ENCODE measurements around the gene PSMA6.
"Not testable (repeated sequence)": the region's sequence is repeated elsewhere in the genome, so short reads cannot be mapped to it uniquely, and the experiment has no call there.

PSMA6 gene

DNA sequence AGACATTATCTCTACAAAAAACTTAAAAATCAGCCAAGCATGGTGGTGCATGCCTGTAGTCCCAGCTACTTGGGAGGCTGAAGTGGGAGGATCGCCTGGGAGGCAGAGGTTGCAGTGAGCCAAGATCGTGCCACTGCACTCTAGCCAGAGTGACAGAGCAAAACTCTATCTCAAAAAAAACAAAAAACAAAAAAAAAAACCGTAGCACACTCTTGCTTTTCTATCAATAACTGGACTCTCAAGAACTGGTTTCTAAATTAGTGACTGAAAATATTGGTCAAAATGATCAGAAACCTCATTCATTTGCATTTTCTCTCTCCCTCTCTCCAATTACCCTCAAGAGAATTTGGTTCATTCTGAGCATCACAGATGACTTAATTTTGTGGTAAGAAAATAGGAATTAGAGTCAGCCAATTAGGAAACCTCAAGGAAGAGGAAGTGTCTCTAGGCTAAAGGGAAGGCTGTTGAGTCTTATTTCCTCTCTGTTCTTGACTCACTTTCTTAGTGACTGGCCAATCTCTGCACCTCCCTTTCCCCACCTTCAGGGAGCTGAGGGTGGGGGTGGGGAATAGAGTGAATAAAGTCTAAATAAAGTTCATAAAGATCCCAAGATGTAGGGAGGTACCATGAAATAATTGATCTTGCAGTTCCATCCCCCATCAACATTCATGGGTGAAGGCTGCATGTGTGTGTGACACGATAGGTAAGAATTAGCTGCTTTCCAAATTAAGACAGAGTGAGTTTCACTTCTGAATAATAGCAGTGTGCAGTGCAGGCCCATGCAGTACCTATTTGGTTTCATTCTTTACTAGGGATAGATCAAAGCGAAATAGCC lies 6.8 kb upstream of the PSMA6 start:
- DNase-seq (ENCODE audit: low spot score), result no peak

DNA sequence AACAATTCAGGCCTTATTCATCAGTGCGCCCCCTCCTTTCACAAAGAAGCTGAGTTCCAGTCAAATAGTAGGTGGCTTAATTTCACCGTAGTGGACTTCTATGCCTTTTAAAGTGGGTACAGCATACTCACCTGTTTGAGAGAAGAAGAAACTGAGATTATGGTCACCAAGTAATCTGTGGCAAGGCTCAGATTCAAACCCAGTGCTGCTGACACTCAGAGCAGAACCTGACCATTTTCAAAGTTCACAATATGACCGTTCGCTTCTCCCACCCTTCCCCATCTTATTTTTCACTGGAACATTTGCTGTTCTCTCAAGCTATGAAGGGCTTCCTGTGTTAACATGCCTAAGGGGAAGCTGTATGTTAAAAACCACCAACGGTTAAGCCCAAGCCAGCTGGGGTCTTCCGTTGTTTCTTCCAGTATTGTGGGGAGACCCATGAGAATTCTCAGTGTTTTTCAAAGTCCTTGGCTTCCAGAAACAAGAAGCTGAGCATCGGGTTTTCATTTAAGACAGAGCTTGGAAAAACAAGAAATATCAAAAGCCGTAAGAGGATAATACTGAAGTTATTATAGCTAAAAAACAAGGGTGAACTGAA lies 6.1 kb upstream of the PSMA6 start:
- no peak for DNase-seq (ENCODE audit: low spot score)

DNA sequence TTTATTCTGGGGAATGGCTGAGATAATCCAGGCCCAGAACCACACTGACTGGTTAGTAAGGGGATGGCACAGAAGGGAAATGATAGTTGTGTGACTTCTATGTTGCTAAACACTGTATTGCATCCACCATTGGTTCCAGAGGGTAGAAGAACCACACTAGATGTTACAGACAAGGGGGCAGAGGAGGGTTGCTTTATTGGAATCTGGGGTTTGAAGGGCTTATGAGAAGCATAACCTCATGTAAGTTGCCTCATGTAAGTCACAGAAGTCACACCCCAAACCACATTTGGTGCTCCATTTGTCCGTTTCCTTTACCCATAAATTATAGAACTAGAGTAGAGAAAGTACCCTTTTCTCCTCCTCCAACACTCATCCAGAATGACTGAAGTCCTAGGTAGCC lies 5.5 kb upstream of the PSMA6 start:
- DNase-seq (ENCODE audit: low spot score), result no peak

DNA sequence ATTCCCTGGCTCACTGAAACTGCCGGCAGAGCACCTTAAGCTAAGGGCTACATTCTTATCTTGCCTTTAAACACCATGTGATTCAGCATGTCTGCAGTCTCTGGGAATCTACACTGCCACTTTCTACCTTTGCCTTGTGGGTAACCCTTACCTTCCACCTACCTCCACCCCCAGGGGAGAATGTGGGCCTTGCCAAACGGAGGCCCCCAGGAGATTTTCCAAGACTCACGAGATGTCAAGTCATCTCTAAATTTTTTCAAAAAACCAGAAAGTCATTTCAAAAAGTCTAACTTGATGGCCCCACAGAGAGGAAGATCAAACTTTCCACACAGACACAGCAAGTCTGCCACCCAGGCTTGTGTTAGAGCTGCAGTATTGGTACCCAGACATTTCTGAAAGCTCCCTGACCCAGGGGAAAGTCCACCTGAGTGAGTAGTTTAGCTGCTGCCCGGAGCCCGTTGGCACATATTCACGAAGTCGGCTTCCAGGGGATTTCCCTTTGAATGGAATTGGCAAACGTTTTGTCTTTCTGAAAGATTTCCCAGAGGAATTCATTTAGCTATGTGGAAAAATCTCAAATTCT lies 4.7 kb upstream of the PSMA6 start:
- peak; percentile 17 for DNase-seq (ENCODE audit: low spot score)

DNA sequence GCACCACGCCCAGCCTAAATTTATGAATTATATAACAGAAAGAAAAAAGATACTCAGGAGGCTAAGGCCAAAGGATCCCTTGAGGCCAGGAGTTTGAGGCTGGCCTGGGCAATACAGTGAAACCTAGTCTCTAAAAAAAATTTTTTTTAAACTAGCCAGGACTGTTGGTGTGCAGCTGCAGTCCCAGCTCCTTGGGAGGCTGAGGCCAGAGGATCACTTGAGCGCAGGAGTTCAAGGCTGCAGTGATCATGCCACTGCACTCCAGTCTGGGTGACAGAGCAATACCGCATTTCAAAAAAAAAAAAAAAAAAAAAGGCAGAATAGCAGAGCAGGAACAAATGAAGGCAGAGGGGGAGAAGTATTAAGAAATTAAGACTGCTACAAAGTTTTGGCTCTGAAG lies 2.6 kb upstream of the PSMA6 start:
- no peak for DNase-seq (ENCODE audit: low spot score)

DNA sequence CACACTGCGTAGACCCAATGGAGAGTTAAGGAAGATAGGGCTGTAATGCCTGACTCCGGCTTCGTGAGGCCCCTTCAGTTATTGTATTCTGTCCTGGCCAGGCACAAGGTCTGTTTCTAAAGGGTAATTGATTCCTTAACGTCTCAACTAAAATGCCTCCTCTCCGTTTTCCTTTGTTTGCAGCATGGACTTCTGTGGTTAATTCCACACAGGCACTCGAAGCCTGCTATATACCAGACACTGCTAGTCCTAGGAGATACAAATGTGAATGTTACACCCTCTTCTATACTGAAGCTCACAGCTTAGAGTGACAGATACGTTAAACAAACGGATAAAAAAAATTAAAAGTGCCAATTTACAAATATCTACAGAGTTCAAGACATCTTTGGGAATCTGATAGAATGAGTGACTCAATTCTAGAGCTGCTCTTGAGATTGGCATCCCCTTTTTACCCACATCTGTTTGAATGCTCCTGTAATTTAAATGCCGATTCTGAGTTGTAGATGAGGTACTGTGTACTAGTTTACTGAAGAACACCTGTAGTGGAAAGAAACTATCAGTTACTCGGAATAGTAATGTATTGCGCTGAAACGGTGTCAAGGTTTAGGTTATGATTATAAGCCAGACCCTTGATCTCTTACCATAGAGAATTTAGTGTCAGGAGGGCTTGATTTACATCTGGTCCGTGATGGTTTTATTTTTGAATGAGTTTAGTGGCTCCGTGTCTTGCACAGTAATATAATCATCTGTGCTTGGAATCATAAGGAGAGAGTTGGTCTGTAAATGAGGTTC lies 784 bp downstream of the PSMA6 start:
- DNase-seq (ENCODE audit: low spot score), result no peak

DNA sequence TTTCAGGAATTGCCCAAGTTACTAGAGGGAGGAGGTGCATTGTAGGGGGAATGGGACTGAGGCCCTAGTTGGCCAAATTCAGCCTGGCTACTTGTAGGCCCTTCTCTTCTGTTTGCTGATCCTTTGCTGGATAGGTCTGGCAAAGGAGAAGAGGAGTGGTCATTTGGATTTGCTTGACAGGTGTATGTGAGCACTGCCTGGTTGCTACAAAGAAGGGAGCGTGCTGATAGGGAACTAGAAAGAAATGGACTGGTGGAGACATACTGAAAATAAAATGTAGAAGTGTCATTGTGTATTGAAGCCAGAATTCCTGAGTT lies 3.6 kb downstream of the PSMA6 start:
- DNase-seq (ENCODE audit: low spot score), result no peak

DNA sequence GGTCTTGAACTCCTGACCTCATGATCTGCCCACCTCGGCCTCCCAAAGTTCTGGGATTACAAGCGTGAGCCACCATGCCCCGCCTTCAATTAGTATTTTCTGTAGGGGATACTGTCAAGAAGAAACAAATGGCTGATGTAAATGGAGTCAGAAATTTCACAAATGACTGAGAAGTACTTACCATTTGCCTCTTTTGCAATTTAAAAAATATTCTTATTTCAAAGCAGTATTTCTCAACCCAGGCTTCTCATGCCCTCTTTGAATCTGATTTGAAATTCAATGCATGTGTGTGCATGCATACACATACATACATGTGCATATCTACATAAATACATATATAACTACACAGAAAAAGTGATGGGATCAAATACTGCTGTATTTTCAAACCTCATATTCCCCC lies 4.4 kb downstream of the PSMA6 start:
- no peak for DNase-seq (ENCODE audit: low spot score)

DNA sequence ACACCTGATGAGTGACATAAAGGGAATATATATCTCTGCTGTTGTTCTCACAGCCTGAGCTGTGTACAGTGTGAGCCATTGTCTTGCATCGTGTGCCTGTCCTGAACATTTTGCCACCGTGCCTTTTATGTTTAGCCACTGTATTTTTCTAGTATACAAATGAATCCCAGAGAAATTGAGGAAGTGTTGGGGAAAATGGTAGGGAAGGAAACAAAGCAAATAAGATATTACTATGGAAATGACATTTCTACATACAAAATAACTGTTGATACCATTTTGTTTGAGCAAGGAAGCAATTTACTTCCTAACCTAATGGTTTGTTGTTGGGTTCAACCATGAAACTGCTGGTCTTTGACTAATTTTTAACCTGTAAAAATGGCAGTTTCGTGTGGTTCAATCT lies 5.5 kb downstream of the PSMA6 start:
- no peak for DNase-seq (ENCODE audit: low spot score)

DNA sequence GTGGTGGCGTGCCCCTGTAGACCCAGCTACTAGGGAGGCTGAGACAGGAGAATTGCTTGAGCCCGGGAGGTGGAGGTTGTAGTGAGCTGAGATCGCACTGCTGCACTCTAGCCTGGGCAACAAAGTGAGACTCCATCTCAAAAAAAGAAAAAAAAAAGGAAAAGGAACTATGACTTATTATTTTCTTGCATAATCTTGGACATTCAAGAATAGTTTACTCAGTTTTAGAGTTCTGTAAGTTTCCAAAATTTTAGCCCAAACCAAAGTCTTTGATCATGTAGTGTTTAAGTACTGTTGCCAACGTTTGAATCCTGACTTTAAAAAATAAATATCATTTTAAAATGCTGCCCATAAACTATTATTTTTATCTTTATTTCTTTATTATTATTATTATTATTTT lies 6.2 kb downstream of the PSMA6 start:
- DNase-seq (ENCODE audit: low spot score), result no peak

DNA sequence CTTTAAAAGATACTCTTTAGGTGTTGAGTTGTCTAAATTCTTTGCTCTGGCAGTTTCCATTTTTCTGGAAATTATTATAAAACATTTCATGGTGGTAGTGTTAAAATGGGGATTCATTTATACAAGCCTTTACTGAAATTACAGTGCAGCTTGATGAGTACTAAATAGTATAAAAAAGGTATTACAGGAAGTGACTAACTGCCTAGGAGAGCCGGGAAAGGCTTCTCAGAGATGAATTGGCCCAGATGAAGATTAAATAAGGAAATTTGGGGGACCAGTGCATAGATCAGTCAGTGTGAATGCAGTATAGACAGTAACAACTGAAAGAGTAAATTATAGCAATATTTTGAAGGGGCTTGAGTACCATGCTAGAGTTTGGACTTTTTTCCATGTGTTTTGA lies 7.5 kb downstream of the PSMA6 start:
- DNase-seq (ENCODE audit: low spot score), result no peak

DNA sequence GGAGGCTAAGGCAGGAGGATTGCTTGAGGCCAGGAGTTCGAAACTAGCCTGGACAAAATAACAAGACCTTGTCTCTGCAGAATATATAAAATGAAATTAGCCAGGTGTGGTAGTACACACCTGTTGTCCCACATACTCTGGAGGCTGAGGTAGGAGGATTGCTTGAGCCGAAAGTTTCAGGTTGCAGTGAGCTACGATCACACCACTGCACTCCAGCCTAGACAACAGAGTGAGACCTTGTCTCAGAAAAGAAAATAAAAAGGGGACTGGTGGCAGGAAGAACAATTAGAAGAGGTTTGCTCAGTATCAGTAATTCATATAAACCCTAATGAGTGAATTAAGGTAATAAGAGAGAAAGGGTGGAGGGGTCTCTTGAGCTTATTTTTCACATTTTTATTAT lies 8.0 kb downstream of the PSMA6 start:
- no peak for DNase-seq (ENCODE audit: low spot score)

DNA sequence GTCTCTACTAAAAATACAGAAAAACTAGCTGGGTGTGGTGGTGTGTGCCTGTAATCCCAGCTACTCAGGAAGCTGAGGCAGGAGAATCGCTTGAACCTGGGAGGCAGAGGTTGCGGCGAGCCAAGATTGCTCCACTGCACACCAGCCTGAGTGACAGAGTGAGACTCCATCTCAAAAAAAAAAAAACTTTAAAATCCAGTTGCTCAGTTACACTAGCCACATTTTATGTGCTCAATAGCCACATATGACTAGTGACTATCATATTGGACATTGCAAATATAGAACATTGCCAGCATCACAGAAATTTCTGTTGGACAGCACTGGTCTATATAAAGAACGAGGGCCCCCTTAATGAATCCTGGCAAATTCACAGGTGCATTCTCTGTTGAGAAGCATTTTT lies 9.2 kb downstream of the PSMA6 start:
- DNase-seq (ENCODE audit: low spot score), result not testable (repeated sequence)

DNA sequence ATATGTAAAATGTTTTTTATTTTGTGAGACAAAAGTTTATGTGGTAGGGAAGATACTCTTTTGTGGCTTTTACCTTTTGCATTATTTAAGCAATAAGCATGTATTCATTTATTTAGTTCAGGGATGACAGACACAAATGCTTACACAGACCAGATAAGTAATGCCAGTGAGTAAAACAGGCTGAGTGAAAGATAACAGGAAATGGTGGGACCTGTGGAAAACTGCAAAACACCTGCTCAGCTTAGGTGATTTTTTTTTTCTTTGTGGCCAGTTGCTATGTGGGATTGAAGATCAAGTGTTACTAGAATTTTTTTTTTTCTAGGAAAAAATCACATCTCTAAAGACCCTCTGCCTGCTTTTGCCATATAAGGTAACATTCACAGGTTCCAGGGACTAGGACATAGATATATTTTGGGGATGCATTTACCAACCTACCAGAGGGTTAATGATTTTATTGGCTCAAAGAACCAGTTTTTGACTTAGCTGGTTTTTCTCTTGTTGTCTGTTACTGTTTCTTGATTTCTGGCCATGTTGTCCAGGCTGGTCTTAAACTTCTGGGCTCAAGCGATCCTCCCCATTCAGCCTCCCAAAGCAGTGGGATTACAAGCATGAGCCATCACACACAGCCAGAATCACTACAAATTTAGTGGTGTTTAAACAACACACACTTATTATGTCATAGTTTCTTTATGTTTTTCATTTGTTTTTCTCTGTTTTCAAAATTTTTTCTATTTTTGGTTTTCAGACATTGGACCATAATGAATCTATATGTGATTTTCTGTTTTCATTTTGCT lies 9.8 kb downstream of the PSMA6 start:
- no peak for DNase-seq (ENCODE audit: low spot score)

DNA sequence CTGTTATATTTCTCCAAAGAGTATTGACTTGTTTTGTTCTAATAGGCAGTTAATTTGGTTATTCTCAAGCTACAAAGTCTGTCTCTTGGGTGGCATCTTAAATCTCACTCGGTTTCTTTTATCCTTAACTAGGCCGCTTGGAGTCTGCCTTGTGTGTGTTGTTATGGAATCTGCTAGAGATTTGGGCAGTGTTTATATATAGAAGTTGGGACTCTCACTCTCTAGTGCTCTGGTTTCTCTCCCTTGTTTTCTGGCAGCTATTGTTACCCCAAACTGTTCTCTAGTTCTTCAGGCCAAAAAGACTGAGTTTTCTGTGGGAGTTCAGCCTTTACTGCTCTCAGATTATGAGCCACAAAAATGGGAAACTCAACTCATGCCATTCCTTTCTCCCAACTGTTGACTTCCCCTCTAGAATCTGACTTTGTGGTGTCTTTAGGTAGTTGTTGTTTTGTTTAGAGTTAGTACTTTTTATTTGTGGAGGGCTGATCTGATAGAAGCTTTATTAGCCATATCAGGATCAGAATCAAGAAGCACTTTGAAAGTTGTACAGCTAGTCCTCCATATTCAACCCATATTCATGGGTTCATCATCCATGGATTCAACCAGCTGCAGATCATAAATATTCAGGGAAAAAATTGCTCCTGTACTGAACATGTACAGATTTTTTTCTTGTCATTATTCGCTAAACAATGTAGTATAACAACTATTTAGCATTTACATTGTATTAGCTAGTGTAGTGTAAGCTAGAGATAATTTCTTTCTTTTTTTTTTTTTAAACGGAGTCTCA lies 11.2 kb downstream of the PSMA6 start:
- no peak for DNase-seq (ENCODE audit: low spot score)

DNA sequence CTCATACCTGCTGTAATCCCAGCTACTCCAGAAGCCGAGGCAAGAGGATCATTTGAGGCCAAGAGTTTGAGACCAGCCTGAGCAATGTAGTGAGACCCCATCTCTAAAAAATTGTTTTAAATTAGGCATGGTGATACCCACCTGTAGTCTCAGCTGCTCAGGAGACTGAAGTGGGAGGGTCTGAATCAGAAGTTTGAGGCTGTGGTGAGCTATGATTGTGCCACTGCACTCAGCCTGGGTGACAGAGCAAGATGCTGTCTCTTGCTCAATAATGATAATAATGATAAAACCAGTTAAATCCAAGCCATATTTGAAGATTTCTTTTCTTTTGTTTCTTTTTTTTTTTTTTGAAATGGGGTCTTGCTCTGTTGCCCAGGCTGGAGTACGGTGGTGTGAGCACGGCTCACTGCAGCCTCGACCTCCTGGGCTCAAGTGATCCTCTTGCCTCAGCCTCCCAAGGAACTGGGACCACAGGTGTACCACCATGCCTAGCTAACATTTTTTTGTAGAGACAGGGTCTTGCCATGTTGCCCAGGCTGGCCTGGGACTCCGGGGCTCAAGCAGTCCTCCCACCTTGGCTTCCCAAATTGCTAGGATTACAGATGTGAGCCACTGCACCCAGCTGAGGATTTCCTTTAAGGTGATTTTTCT lies 12.8 kb downstream of the PSMA6 start:
- DNase-seq (ENCODE audit: low spot score), result no peak

DNA sequence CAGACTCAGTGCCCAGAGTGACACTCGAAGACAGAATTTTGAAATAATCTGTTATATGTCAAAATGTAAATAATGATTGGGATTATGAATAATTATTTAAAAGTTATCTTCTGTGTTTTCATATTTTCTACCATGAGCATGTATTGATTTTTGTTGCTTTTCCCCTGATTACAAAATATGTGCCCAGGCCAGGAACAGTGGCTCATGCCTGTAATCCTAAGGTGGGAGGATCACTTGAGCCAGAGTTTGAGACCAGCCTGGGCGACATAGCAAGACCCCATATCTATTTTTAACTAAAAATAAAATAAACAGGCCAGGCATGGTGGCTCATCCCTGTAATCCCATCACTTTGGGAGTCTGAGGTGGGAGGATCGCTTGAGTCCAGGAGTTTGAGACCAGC lies 13.5 kb downstream of the PSMA6 start:
- no peak for DNase-seq (ENCODE audit: low spot score)

DNA sequence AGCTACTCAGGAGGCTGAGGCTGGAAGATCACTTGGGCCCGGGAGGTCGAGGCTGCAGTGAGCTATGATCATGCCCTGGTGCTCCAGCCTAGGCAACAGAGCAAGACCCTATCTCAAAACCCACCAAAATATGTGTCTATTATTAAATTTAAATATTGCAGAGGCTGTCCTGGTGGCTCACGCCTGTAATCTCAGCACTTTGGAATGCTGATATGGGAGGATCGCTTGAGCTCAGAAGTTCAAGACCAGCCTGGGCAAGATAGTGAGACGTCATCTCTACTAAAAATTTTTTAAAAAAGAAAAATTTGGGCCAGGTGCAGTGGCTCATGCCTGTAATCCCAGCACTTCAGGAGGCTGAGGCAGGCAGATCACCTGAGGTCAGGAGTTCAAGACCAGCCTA lies 13.9 kb downstream of the PSMA6 start:
- no peak for DNase-seq (ENCODE audit: low spot score)

DNA sequence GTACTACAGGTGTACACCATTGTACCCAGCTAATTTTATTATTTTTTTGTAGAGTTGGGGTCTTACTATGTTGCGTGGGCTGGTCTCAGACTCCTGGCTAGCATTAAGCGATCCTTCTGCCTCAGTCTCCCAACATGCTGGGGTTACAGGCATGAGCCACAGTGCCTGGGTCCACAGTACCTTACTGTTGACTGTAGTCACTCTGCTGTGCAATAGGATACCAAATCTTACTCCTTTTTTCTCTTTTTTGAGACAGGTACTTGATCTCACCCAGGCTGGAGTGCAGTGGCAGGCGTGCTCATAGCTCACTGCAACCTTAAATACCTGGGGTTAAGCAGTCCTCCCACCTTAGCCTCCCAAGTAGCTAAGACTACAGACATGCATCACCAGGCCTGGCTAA lies 25.6 kb downstream of the PSMA6 start:
- no peak for DNase-seq (ENCODE audit: low spot score)

DNA sequence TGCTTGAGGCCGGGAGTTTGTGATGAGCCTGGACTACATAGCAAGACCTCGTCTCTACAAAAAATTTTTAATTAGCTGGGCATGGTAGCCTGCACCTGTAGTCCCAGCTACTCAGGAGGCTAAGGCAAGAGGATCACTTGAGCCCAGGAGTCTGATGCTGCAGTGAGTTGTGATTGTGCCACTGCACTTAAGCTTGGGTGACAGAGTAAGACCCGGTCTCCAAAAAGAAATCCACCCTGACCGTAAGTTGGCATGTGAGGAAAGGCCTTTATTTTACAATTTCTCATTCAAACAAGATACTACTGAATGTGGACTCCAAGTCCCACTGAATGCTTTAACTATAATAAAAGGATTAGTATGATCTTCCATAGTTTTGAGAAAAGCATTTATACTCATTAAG lies 27.3 kb downstream of the PSMA6 start:
- DNase-seq (ENCODE audit: low spot score), result no peak

DNA sequence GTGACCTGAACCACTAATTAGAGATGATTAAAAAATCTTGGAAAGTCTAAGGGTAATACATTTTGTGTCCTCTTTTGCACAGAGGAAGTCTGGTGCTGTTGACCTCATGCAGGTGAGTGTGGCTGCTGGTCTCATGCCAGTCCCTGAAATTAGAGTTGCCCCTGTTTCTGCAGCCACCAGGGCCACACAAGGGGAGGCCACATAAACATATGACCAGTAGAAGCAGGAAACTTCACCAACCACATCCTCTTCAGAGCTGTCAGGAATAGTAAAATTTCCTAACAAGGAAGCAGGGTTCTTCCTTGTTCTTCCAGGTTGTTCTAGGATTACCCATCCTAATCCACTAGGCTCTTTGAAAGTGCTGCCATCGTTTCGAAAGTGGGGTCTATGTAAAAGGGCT lies 28.3 kb downstream of the PSMA6 start:
- DNase-seq (ENCODE audit: low spot score), result no peak

All from hematopoietic multipotent progenitor cell treated with erythropoietin and hydrocortisone succinate and interleukin-3 and kit ligand, for 15 days (in vitro differentiated cells).